Upper lobe of left lung (tissue), 6 donors: ENCODE measurements around the gene AGPS. TPM values are rescaled to one million over a fixed set of nuclear protein-coding genes. Genes with fewer than 3 reads are reported as not detected.

Experiments
- ATAC-seq, 2 donors: fragments of 200-7000 bp; cut with Tn5 transposase; one replicate each; pipeline ENCODE4 v1.9.1; 2022; ENCODE audit warnings: mild to moderate bottlenecking in 2 of 2, moderate library complexity in 2 of 2; ENCODE audit not compliant: low FRiP score in 2 of 2
- DNase-seq, 2 donors: peaks; one replicate each; pipeline ENCODE4 v3.0.0-alpha.2; 2019 to 2020
- H3K27ac ChIP-seq, 4 donors: fragments of 200-600 bp; sonication (generic); one replicate each; pipeline ENCODE4 v1.5.1; 2016 to 2019
- H3K27me3 ChIP-seq, 4 donors: fragments of 200-600 bp; sonication (generic); one replicate each; pipeline ENCODE4 v1.5.1; 2017 to 2019
- H3K36me3 ChIP-seq, 4 donors: fragments of 200-600 bp; sonication (generic); one replicate each; pipeline ENCODE4 v1.5.1; 2016 to 2019
- H3K4me1 ChIP-seq, 4 donors: fragments of 200-600 bp; sonication (generic); one replicate each; pipeline ENCODE4 v1.5.1; 2018 to 2019
- H3K4me3 ChIP-seq, 4 donors: fragments of 200-600 bp; sonication (generic); one replicate each; pipeline ENCODE4 v1.5.1; 2017 to 2019; ENCODE audit warnings: mild to moderate bottlenecking in 2 of 4, moderate library complexity in 1 of 4
- H3K9me3 ChIP-seq, 4 donors: fragments of 200-600 bp; sonication (generic); one replicate each; pipeline ENCODE4 v1.5.1; 2018 to 2019
- CTCF ChIP-seq, 6 experiments: fragments of 450-650 bp in 4 of 6; fragments of 200-600 bp in 2 of 6; sonication (generic) in 2 of 6; IDR thresholded peaks; one replicate each; pipeline ENCODE4 v1.5.1; 2016 to 2019; ENCODE audit warnings: antibody characterized with exemption in 6 of 6
- EP300 ChIP-seq, 4 donors: sonication (generic); formaldehyde crosslinking; IDR thresholded peaks; one replicate each; pipeline ENCODE4 v1.5.1; 2017; ENCODE audit warnings: antibody characterized with exemption in 4 of 4, control low read depth in 2 of 4
- POLR2A ChIP-seq, 4 donors: fragments of 450-650 bp; IDR thresholded peaks; one replicate each; pipeline ENCODE4 v1.5.1; 2016 to 2017; ENCODE audit warnings: antibody characterized with exemption in 4 of 4, mild to moderate bottlenecking in 2 of 4
- POLR2AphosphoS5 ChIP-seq, 2 donors: sonication (generic); formaldehyde crosslinking; IDR thresholded peaks; one replicate each; pipeline ENCODE4 v1.5.1; 2017; ENCODE audit warnings: antibody characterized with exemption in 2 of 2
- WGBS, 2 donors: methylation state at CpG; one replicate each; pipeline ENCODE4 v1.1.5; 2017 to 2018; 5-methylcytosine and 5-hydroxymethylcytosine counted together
- total RNA-seq, 6 donors: library from RNA; depleted of rRNA in 4 of 6; stranded (reverse); fragments of >200 nt in 4 of 6; gene quantifications; one replicate each; pipeline versions ENCODE4 v1.1.0 to v1.2.1, GENCODE V29; 2016 to 2021
- donor health status: DM: no; HTN: no; CAD: no; lungs with moderate emphysema.
- donor health status: DM: no; HTN: yes; CAD: no; lungs with severe emphysema.

AGPS gene
- total RNA-seq, 6 donors from 2014 or later, result 38.8 to 81.6 (median 50.0) TPM

GRCh38 chr2:177474998-177475397, 82.4 kb downstream of the AGPS start:
- DNase-seq (no peak), ATAC-seq (no peak)
- Histone ChIP-seq H3K27me3 (no peaks in the 10 kb centered on the region), H3K27ac (no peak overlapping the region), H3K9me3 (peaks cover 0 to 4% (median 0%) of the 10 kb centered on the region in 4 donors), H3K36me3 (peaks cover 0 to 9% (median 0%) of the 10 kb centered on the region in 4 donors), H3K4me1 (no peaks in the 10 kb centered on the region), H3K4me3 (no peak overlapping the region)
- WGBS, 2 donors, result 87 to 90% methylated on average over 1 of the region's 1 CpG
- TF ChIP-seq POLR2A (IDR thresholded peaks at IDR 0.05), result no peak

- DNase-seq (no peak), ATAC-seq (no peak)
- no peak overlapping the region for H3K4me3 ChIP-seq
- no peaks in the 10 kb centered on the region for H3K4me1 ChIP-seq
- H3K27ac ChIP-seq, result no peak overlapping the region
- peaks cover 0 to 9% (median 0%) of the 10 kb centered on the region in 4 donors for H3K36me3 ChIP-seq
- 98 to 99% methylated on average over 5 of the region's 5 CpGs for WGBS, 2 donors
- no peaks in the 10 kb centered on the region for H3K27me3 ChIP-seq
- peaks cover 0 to 1% (median 0%) of the 10 kb centered on the region in 4 donors for H3K9me3 ChIP-seq
- TF ChIP-seq EP300 (IDR thresholded peaks at IDR 0.05) (no peak), CTCF (IDR thresholded peaks at IDR 0.05) (no peak), POLR2AphosphoS5 (IDR thresholded peaks at IDR 0.05) (no peak), POLR2A (IDR thresholded peaks at IDR 0.05) (no peak)
Measured at GRCh38 chr2:177476897-177477296, 84.3 kb downstream of the AGPS start.

GRCh38 chr2:177478029-177478428, 85.5 kb downstream of the AGPS start:
- no peak overlapping the region for H3K4me3 ChIP-seq
- H3K4me1 ChIP-seq, result no peaks in the 10 kb centered on the region
- no peaks in the 10 kb centered on the region for H3K9me3 ChIP-seq
- no peak for TF ChIP-seq EP300 (IDR thresholded peaks at IDR 0.05)
- no peak for TF ChIP-seq POLR2A (IDR thresholded peaks at IDR 0.05)
- TF ChIP-seq POLR2AphosphoS5 (IDR thresholded peaks at IDR 0.05), result no peak
- no peak for TF ChIP-seq CTCF (IDR thresholded peaks at IDR 0.05)
- WGBS, 2 donors, result 94 to 96% methylated on average over 2 of the region's 2 CpGs
- no peak overlapping the region for H3K27ac ChIP-seq
- ATAC-seq (no peak), DNase-seq (no peak)
- H3K36me3 ChIP-seq, result peaks cover 0 to 10% (median 0%) of the 10 kb centered on the region in 4 donors
- H3K27me3 ChIP-seq, result no peaks in the 10 kb centered on the region

- Histone ChIP-seq H3K27me3 (no peaks in the 10 kb centered on the region), H3K36me3 (peaks cover 0 to 13% (median 0%) of the 10 kb centered on the region in 4 donors), H3K27ac (no peak overlapping the region), H3K9me3 (no peaks in the 10 kb centered on the region), H3K4me3 (no peak overlapping the region), H3K4me1 (no peaks in the 10 kb centered on the region)
- no peak for DNase-seq
- WGBS, 2 donors, result 93% methylated on average over 2 of the region's 2 CpGs
- no peak for TF ChIP-seq CTCF (IDR thresholded peaks at IDR 0.05)
- no peak for TF ChIP-seq POLR2AphosphoS5 (IDR thresholded peaks at IDR 0.05)
- TF ChIP-seq EP300 (IDR thresholded peaks at IDR 0.05), result no peak
- no peak for TF ChIP-seq POLR2A (IDR thresholded peaks at IDR 0.05)
- no peak for ATAC-seq
Measured at GRCh38 chr2:177478907-177479306, 86.3 kb downstream of the AGPS start.

- no peaks in the 10 kb centered on the region for H3K27me3 ChIP-seq
- ATAC-seq, result no peak
- H3K27ac ChIP-seq, result no peak overlapping the region
- DNase-seq, result no peak
- H3K36me3 ChIP-seq, result peaks cover 0 to 19% (median 0%) of the 10 kb centered on the region in 4 donors
- TF ChIP-seq POLR2AphosphoS5 (IDR thresholded peaks at IDR 0.05) (no peak), POLR2A (IDR thresholded peaks at IDR 0.05) (no peak), EP300 (IDR thresholded peaks at IDR 0.05) (no peak), CTCF (IDR thresholded peaks at IDR 0.05) (no peak)
- no peaks in the 10 kb centered on the region for H3K9me3 ChIP-seq
- H3K4me1 ChIP-seq, result no peaks in the 10 kb centered on the region
- no peak overlapping the region for H3K4me3 ChIP-seq
Measured at GRCh38 chr2:177482195-177482594, 89.6 kb downstream of the AGPS start.
